ENCODE data around the gene DICER1.

DNA sequence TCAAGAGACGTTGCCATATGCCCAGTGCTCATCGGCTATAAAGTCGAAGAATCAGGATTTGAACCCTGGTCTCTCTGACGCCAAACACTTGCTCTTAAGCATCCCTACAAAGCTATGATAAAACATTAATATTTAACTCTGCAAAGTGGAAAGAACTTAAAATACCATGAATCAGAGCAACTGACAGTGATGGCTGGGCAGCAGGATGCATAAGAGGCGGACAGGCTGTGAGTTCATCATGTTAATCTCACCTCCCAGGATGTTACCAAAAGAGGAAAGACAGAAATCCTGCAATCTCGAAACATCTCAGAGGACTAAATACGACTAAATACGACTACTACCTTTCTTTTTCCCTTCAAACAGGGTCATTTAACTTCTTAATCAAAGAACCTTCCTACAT is 5.8 kb downstream of the DICER1 start:
- TF ChIP-seq, protein P1, sequence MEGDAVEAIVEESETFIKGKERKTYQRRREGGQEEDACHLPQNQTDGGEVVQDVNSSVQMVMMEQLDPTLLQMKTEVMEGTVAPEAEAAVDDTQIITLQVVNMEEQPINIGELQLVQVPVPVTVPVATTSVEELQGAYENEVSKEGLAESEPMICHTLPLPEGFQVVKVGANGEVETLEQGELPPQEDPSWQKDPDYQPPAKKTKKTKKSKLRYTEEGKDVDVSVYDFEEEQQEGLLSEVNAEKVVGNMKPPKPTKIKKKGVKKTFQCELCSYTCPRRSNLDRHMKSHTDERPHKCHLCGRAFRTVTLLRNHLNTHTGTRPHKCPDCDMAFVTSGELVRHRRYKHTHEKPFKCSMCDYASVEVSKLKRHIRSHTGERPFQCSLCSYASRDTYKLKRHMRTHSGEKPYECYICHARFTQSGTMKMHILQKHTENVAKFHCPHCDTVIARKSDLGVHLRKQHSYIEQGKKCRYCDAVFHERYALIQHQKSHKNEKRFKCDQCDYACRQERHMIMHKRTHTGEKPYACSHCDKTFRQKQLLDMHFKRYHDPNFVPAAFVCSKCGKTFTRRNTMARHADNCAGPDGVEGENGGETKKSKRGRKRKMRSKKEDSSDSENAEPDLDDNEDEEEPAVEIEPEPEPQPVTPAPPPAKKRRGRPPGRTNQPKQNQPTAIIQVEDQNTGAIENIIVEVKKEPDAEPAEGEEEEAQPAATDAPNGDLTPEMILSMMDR (IDR thresholded peaks at IDR 0.05 in 2 of 3, conservative IDR thresholded peaks at IDR 0.05 in 1 of 3; ENCODE audit: insufficient read depth in 2 of 3, low read depth in 1 of 3, low read length in 3 of 3): no peak
- TF ChIP-seq MCM3 (IDR thresholded peaks at IDR 0.05): no peak
- TF ChIP-seq, protein P2, sequence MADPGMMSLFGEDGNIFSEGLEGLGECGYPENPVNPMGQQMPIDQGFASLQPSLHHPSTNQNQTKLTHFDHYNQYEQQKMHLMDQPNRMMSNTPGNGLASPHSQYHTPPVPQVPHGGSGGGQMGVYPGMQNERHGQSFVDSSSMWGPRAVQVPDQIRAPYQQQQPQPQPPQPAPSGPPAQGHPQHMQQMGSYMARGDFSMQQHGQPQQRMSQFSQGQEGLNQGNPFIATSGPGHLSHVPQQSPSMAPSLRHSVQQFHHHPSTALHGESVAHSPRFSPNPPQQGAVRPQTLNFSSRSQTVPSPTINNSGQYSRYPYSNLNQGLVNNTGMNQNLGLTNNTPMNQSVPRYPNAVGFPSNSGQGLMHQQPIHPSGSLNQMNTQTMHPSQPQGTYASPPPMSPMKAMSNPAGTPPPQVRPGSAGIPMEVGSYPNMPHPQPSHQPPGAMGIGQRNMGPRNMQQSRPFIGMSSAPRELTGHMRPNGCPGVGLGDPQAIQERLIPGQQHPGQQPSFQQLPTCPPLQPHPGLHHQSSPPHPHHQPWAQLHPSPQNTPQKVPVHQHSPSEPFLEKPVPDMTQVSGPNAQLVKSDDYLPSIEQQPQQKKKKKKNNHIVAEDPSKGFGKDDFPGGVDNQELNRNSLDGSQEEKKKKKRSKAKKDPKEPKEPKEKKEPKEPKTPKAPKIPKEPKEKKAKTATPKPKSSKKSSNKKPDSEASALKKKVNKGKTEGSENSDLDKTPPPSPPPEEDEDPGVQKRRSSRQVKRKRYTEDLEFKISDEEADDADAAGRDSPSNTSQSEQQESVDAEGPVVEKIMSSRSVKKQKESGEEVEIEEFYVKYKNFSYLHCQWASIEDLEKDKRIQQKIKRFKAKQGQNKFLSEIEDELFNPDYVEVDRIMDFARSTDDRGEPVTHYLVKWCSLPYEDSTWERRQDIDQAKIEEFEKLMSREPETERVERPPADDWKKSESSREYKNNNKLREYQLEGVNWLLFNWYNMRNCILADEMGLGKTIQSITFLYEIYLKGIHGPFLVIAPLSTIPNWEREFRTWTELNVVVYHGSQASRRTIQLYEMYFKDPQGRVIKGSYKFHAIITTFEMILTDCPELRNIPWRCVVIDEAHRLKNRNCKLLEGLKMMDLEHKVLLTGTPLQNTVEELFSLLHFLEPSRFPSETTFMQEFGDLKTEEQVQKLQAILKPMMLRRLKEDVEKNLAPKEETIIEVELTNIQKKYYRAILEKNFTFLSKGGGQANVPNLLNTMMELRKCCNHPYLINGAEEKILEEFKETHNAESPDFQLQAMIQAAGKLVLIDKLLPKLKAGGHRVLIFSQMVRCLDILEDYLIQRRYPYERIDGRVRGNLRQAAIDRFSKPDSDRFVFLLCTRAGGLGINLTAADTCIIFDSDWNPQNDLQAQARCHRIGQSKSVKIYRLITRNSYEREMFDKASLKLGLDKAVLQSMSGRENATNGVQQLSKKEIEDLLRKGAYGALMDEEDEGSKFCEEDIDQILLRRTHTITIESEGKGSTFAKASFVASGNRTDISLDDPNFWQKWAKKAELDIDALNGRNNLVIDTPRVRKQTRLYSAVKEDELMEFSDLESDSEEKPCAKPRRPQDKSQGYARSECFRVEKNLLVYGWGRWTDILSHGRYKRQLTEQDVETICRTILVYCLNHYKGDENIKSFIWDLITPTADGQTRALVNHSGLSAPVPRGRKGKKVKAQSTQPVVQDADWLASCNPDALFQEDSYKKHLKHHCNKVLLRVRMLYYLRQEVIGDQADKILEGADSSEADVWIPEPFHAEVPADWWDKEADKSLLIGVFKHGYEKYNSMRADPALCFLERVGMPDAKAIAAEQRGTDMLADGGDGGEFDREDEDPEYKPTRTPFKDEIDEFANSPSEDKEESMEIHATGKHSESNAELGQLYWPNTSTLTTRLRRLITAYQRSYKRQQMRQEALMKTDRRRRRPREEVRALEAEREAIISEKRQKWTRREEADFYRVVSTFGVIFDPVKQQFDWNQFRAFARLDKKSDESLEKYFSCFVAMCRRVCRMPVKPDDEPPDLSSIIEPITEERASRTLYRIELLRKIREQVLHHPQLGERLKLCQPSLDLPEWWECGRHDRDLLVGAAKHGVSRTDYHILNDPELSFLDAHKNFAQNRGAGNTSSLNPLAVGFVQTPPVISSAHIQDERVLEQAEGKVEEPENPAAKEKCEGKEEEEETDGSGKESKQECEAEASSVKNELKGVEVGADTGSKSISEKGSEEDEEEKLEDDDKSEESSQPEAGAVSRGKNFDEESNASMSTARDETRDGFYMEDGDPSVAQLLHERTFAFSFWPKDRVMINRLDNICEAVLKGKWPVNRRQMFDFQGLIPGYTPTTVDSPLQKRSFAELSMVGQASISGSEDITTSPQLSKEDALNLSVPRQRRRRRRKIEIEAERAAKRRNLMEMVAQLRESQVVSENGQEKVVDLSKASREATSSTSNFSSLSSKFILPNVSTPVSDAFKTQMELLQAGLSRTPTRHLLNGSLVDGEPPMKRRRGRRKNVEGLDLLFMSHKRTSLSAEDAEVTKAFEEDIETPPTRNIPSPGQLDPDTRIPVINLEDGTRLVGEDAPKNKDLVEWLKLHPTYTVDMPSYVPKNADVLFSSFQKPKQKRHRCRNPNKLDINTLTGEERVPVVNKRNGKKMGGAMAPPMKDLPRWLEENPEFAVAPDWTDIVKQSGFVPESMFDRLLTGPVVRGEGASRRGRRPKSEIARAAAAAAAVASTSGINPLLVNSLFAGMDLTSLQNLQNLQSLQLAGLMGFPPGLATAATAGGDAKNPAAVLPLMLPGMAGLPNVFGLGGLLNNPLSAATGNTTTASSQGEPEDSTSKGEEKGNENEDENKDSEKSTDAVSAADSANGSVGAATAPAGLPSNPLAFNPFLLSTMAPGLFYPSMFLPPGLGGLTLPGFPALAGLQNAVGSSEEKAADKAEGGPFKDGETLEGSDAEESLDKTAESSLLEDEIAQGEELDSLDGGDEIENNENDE (IDR thresholded peaks at IDR 0.05; ENCODE audit: low read depth, low read length): no peak
- no peak for TF ChIP-seq BRD9 (IDR thresholded peaks at IDR 0.05; ENCODE audit: low read depth, partially characterized antibody)
- no peak for TF ChIP-seq ZNF274 (IDR thresholded peaks at IDR 0.05; ENCODE audit: borderline replicate concordance, low read depth, low read length)
- no peak for TF ChIP-seq YBX1 (IDR thresholded peaks at IDR 0.05)
- TF ChIP-seq ZNF75A (CRISPR knock-in tag; IDR thresholded peaks at IDR 0.05): no peak

Measured in K562 (cell line).